ENCODE results near the gene NMNAT2. TPM values are rescaled to one million over a fixed set of nuclear protein-coding genes. Genes with fewer than 3 reads are reported as not detected.
"Not testable (repeated sequence)": the region's sequence is repeated elsewhere in the genome, so short reads cannot be mapped to it uniquely, and the experiment has no call there.

Gene NMNAT2
- total and polyA plus RNA-seq, 2 donors, result 0.23 to 0.28 TPM

- 94% methylated on average over 1 of the region's 1 CpG for WGBS
- no peaks in the 10 kb centered on the region for H3K36me3 ChIP-seq (ENCODE audit: control insufficient read depth in 2 of 2, insufficient read depth in 2 of 2, low read length in 1 of 2)
- no peak overlapping the region for H3K27ac ChIP-seq (ENCODE audit: low read depth in 1 of 2, low read length in 1 of 2)
- no peaks in the 10 kb centered on the region for H3K27me3 ChIP-seq (ENCODE audit: control insufficient read depth in 2 of 2, insufficient read depth in 1 of 2, low read length in 1 of 2)
- no peak overlapping the region for H3K4me3 ChIP-seq (ENCODE audit: low read length in 2 of 2)
- DNase-seq (ENCODE audit: low read depth in 6 of 9, low spot score in 9 of 9), result no peak
- H3K4me1 ChIP-seq (ENCODE audit: control insufficient read depth in 2 of 2, insufficient read depth in 2 of 2, low read length in 2 of 2), result no peaks in the 10 kb centered on the region
- H3K9me3 ChIP-seq (ENCODE audit: control insufficient read depth in 2 of 2, insufficient read depth in 1 of 2, low read length in 1 of 2), result no peaks in the 10 kb centered on the region
These were observed 10.2 kb downstream of the NMNAT2 start for GRCh38 chr1:183407961-183408360.

- Histone ChIP-seq H3K27me3 (ENCODE audit: control insufficient read depth in 2 of 2, insufficient read depth in 1 of 2, low read length in 1 of 2) (no peaks in the 10 kb centered on the region), H3K9me3 (ENCODE audit: control insufficient read depth in 2 of 2, insufficient read depth in 1 of 2, low read length in 1 of 2) (no peaks in the 10 kb centered on the region), H3K36me3 (ENCODE audit: control insufficient read depth in 2 of 2, insufficient read depth in 2 of 2, low read length in 1 of 2) (no peaks in the 10 kb centered on the region), H3K4me1 (ENCODE audit: control insufficient read depth in 2 of 2, insufficient read depth in 2 of 2, low read length in 2 of 2) (no peaks in the 10 kb centered on the region), H3K4me3 (ENCODE audit: low read length in 2 of 2) (no peak overlapping the region), H3K27ac (ENCODE audit: low read depth in 1 of 2, low read length in 1 of 2) (no peak overlapping the region)
- no peak for DNase-seq (ENCODE audit: low read depth in 6 of 9, low spot score in 9 of 9)
- 86% methylated on average over 2 of the region's 2 CpGs for WGBS
These were observed 10.7 kb downstream of the NMNAT2 start for GRCh38 chr1:183407474-183407873.

GRCh38 chr1:183404476-183404875 is 13.7 kb downstream of the NMNAT2 start:
- H3K4me1 ChIP-seq (ENCODE audit: control insufficient read depth in 2 of 2, insufficient read depth in 2 of 2, low read length in 2 of 2), result no peaks in the 10 kb centered on the region
- no peak overlapping the region for H3K4me3 ChIP-seq (ENCODE audit: low read length in 2 of 2)
- H3K9me3 ChIP-seq (ENCODE audit: control insufficient read depth in 2 of 2, insufficient read depth in 1 of 2, low read length in 1 of 2), result no peaks in the 10 kb centered on the region
- no peaks in the 10 kb centered on the region for H3K27me3 ChIP-seq (ENCODE audit: control insufficient read depth in 2 of 2, insufficient read depth in 1 of 2, low read length in 1 of 2)
- no peaks in the 10 kb centered on the region for H3K36me3 ChIP-seq (ENCODE audit: control insufficient read depth in 2 of 2, insufficient read depth in 2 of 2, low read length in 1 of 2)
- 51% methylated on average over 2 of the region's 2 CpGs for WGBS
- no peak overlapping the region for H3K27ac ChIP-seq (ENCODE audit: low read depth in 1 of 2, low read length in 1 of 2)
- DNase-seq (ENCODE audit: low read depth in 6 of 9, low spot score in 9 of 9), result no peak

- no peak overlapping the region for H3K4me3 ChIP-seq (ENCODE audit: low read length in 2 of 2)
- 47% methylated on average over 3 of the region's 3 CpGs for WGBS
- no peaks in the 10 kb centered on the region for H3K36me3 ChIP-seq (ENCODE audit: control insufficient read depth in 2 of 2, insufficient read depth in 2 of 2, low read length in 1 of 2)
- no peaks in the 10 kb centered on the region for H3K27me3 ChIP-seq (ENCODE audit: control insufficient read depth in 2 of 2, insufficient read depth in 1 of 2, low read length in 1 of 2)
- no peaks in the 10 kb centered on the region for H3K4me1 ChIP-seq (ENCODE audit: control insufficient read depth in 2 of 2, insufficient read depth in 2 of 2, low read length in 2 of 2)
- H3K27ac ChIP-seq (ENCODE audit: low read depth in 1 of 2, low read length in 1 of 2), result no peak overlapping the region
- no peak for DNase-seq (ENCODE audit: low read depth in 6 of 9, low spot score in 9 of 9)
- H3K9me3 ChIP-seq (ENCODE audit: control insufficient read depth in 2 of 2, insufficient read depth in 1 of 2, low read length in 1 of 2), result no peaks in the 10 kb centered on the region
These were observed 14.7 kb downstream of the NMNAT2 start for GRCh38 chr1:183403498-183403897.

GRCh38 chr1:183401565-183401964 is 16.6 kb downstream of the NMNAT2 start:
- 84% methylated on average over 1 of the region's 1 CpG for WGBS
- H3K4me1 ChIP-seq (ENCODE audit: control insufficient read depth in 2 of 2, insufficient read depth in 2 of 2, low read length in 2 of 2), result not testable (repeated sequence)

GRCh38 chr1:183394435-183394834 is 23.7 kb downstream of the NMNAT2 start:
- Histone ChIP-seq H3K36me3 (ENCODE audit: control insufficient read depth in 2 of 2, insufficient read depth in 2 of 2, low read length in 1 of 2) (no peaks in the 10 kb centered on the region), H3K4me3 (ENCODE audit: low read length in 2 of 2) (no peak overlapping the region), H3K4me1 (ENCODE audit: control insufficient read depth in 2 of 2, insufficient read depth in 2 of 2, low read length in 2 of 2) (no peaks in the 10 kb centered on the region), H3K27ac (ENCODE audit: low read depth in 1 of 2, low read length in 1 of 2) (no peak overlapping the region), H3K9me3 (ENCODE audit: control insufficient read depth in 2 of 2, insufficient read depth in 1 of 2, low read length in 1 of 2) (no peaks in the 10 kb centered on the region), H3K27me3 (ENCODE audit: control insufficient read depth in 2 of 2, insufficient read depth in 1 of 2, low read length in 1 of 2) (peaks cover 0 to 3% of the 10 kb centered on the region in 2 donors)
- no peak for DNase-seq (ENCODE audit: low read depth in 6 of 9, low spot score in 9 of 9)
- WGBS, result 94% methylated on average over 2 of the region's 2 CpGs

More at GRCh38 chr1:183401565-183401964, 16.6 kb downstream of the NMNAT2 start:
- H3K9me3 ChIP-seq (ENCODE audit: control insufficient read depth in 2 of 2, insufficient read depth in 1 of 2, low read length in 1 of 2); H3K27ac ChIP-seq (ENCODE audit: low read depth in 1 of 2, low read length in 1 of 2); DNase-seq (ENCODE audit: low read depth in 6 of 9, low spot score in 9 of 9); H3K4me3 ChIP-seq (ENCODE audit: low read length in 2 of 2); H3K36me3 ChIP-seq (ENCODE audit: control insufficient read depth in 2 of 2, insufficient read depth in 2 of 2, low read length in 1 of 2); H3K27me3 ChIP-seq (ENCODE audit: control insufficient read depth in 2 of 2, insufficient read depth in 1 of 2, low read length in 1 of 2): not testable (repeated sequence)

- WGBS, result 96% methylated on average over 1 of the region's 1 CpG
- no peak for DNase-seq (ENCODE audit: low read depth in 6 of 9, low spot score in 9 of 9)
- Histone ChIP-seq H3K9me3 (ENCODE audit: control insufficient read depth in 2 of 2, insufficient read depth in 1 of 2, low read length in 1 of 2) (no peaks in the 10 kb centered on the region), H3K27ac (ENCODE audit: low read depth in 1 of 2, low read length in 1 of 2) (no peak overlapping the region), H3K27me3 (ENCODE audit: control insufficient read depth in 2 of 2, insufficient read depth in 1 of 2, low read length in 1 of 2) (peaks cover 0 to 3% of the 10 kb centered on the region in 2 donors), H3K36me3 (ENCODE audit: control insufficient read depth in 2 of 2, insufficient read depth in 2 of 2, low read length in 1 of 2) (no peaks in the 10 kb centered on the region), H3K4me3 (ENCODE audit: low read length in 2 of 2) (no peak overlapping the region), H3K4me1 (ENCODE audit: control insufficient read depth in 2 of 2, insufficient read depth in 2 of 2, low read length in 2 of 2) (no peaks in the 10 kb centered on the region)
These were observed 26.3 kb downstream of the NMNAT2 start for GRCh38 chr1:183391863-183392262.

- no peak overlapping the region for H3K27ac ChIP-seq (ENCODE audit: low read depth in 1 of 2, low read length in 1 of 2)
- H3K4me1 ChIP-seq (ENCODE audit: control insufficient read depth in 2 of 2, insufficient read depth in 2 of 2, low read length in 2 of 2), result no peaks in the 10 kb centered on the region
- H3K9me3 ChIP-seq (ENCODE audit: control insufficient read depth in 2 of 2, insufficient read depth in 1 of 2, low read length in 1 of 2), result no peaks in the 10 kb centered on the region
- no peaks in the 10 kb centered on the region for H3K36me3 ChIP-seq (ENCODE audit: control insufficient read depth in 2 of 2, insufficient read depth in 2 of 2, low read length in 1 of 2)
- 80% methylated on average over 3 of the region's 3 CpGs for WGBS
- no peak overlapping the region for H3K4me3 ChIP-seq (ENCODE audit: low read length in 2 of 2)
- no peak for DNase-seq (ENCODE audit: low read depth in 6 of 9, low spot score in 9 of 9)
- peaks cover 0 to 3% of the 10 kb centered on the region in 2 donors for H3K27me3 ChIP-seq (ENCODE audit: control insufficient read depth in 2 of 2, insufficient read depth in 1 of 2, low read length in 1 of 2)
These were observed 27.6 kb downstream of the NMNAT2 start for GRCh38 chr1:183390561-183390960.

- H3K27me3 ChIP-seq (ENCODE audit: control insufficient read depth in 2 of 2, insufficient read depth in 1 of 2, low read length in 1 of 2), result no peaks in the 10 kb centered on the region
- WGBS, result 75% methylated on average over 6 of the region's 6 CpGs
- no peaks in the 10 kb centered on the region for H3K36me3 ChIP-seq (ENCODE audit: control insufficient read depth in 2 of 2, insufficient read depth in 2 of 2, low read length in 1 of 2)
- no peak overlapping the region for H3K4me3 ChIP-seq (ENCODE audit: low read length in 2 of 2)
- no peak for DNase-seq (ENCODE audit: low read depth in 6 of 9, low spot score in 9 of 9)
- no peaks in the 10 kb centered on the region for H3K4me1 ChIP-seq (ENCODE audit: control insufficient read depth in 2 of 2, insufficient read depth in 2 of 2, low read length in 2 of 2)
- H3K9me3 ChIP-seq (ENCODE audit: control insufficient read depth in 2 of 2, insufficient read depth in 1 of 2, low read length in 1 of 2), result no peaks in the 10 kb centered on the region
- no peak overlapping the region for H3K27ac ChIP-seq (ENCODE audit: low read depth in 1 of 2, low read length in 1 of 2)
These were observed 29.4 kb downstream of the NMNAT2 start for GRCh38 chr1:183388735-183389134.

Measured in thymus (tissue), 11 donors.